K562 (cell line): ENCODE measurements around the gene ABCB10. TPM values are rescaled to one million over a fixed set of nuclear protein-coding genes. Genes with fewer than 3 reads are reported as not detected.

ENCODE experiments used
- ATAC-seq: fragments of 200-7000 bp; cut with Tn5 transposase; 3 replicates; pipeline ENCODE4 v1.9.1; 2020; ENCODE audit warnings: moderate library complexity
- BruUV-seq: library from RNA; stranded (reverse); fragments of 400-500 nt; replicated peaks from 2 replicates; lab custom pipeline; 2021; lab: Mats Ljungman, UMichigan
- CTCF ChIA-PET: fragments of 300-600 bp; formaldehyde crosslinking; extraction: SDS; loops from one replicate; lab custom pipeline; 2021; ENCODE audit warnings: low intra/inter-chr PET ratio; lab: Yijun Ruan, JAX
- POLR2A ChIA-PET: fragments of 300-600, 350-650 bp; sonication (Branson Sonifier 250); formaldehyde crosslinking; extraction: SDS; loops from one replicate; lab custom pipeline; 2021; ENCODE audit warnings: antibody characterized with exemption, inconsistent platforms; lab: Yijun Ruan, JAX
- DNase-seq, 4 experiments: peaks; one replicate each; pipeline versions ENCODE4 v3.0.0 to v3.0.0-alpha.2; 2011 to 2018; ENCODE audit warnings: low spot score in 3 of 4, mixed read lengths in 3 of 4; ENCODE audit errors: extremely low read depth in 1 of 4
- FAIRE-seq: peaks from 2 replicates; lab custom pipeline; 2011; peaks lifted over from hg19 to GRCh38; lab: Jason Lieb, UNC
- H2AFZ ChIP-seq: 2 replicates; pipeline ENCODE4 v1.6.0; 2011; ENCODE audit warnings: low read depth, low read length, control low read depth, inconsistent platforms
- H3K27ac ChIP-seq: fragments of 200-600 bp; 3 replicates; pipeline ENCODE4 v1.8.0; 2011; ENCODE audit warnings: low read depth, mild to moderate bottlenecking, control low read depth, inconsistent platforms, low read length, moderate library complexity, mixed read lengths; ENCODE audit errors: extremely low read depth
- H3K27me3 ChIP-seq, 2 experiments: fragments of 300-600 bp in 1 of 2; 2 replicates in 1 of 2; 3 replicates in 1 of 2; pipeline versions ENCODE4 v1.6.0 to v1.8.0; 2011; ENCODE audit warnings: inconsistent platforms in 2 of 2, low read length in 2 of 2, mild to moderate bottlenecking in 1 of 2, mixed read lengths in 1 of 2, moderate library complexity in 1 of 2; ENCODE audit not compliant: control insufficient read depth in 2 of 2, insufficient read depth in 2 of 2
- H3K36me3 ChIP-seq: fragments of 300-600 bp; 3 replicates; pipeline ENCODE4 v1.8.0; 2011; ENCODE audit warnings: mild to moderate bottlenecking, low read length, inconsistent platforms; ENCODE audit not compliant: control insufficient read depth, insufficient read depth
- H3K4me1 ChIP-seq, 2 experiments: fragments of 200-600 bp in 1 of 2; replicated peaks in 1 of 2; 2 replicates in 1 of 2; 3 replicates in 1 of 2; pipeline versions ENCODE4 v1.5.1 to v1.8.0; 2011; ENCODE audit warnings: inconsistent platforms in 2 of 2, low read length in 2 of 2, mild to moderate bottlenecking in 1 of 2, mixed read lengths in 1 of 2, moderate library complexity in 1 of 2; ENCODE audit not compliant: control insufficient read depth in 2 of 2, insufficient read depth in 2 of 2
- H3K4me2 ChIP-seq: 2 replicates; pipeline ENCODE4 v1.6.1; 2011; ENCODE audit warnings: low read length, control low read depth, inconsistent platforms, mixed read lengths; ENCODE audit not compliant: insufficient read depth
- H3K4me3 ChIP-seq: fragments of 200-600 bp; sonication (generic), shearing (Covaris generic); 2 replicates; pipeline ENCODE4 v1.5.1; 2016; ENCODE audit warnings: control low read depth, inconsistent platforms
- H3K79me2 ChIP-seq: fragments of 200-600 bp; 3 replicates; pipeline ENCODE4 v1.8.0; 2011; ENCODE audit warnings: low read length, inconsistent platforms; ENCODE audit not compliant: control insufficient read depth, insufficient read depth
- H3K9ac ChIP-seq, 2 experiments: 2 replicates each; pipeline versions ENCODE4 v1.6.0 to v1.6.1; 2011; ENCODE audit warnings: low read depth in 2 of 2, low read length in 2 of 2, control low read depth in 1 of 2, inconsistent platforms in 1 of 2, mild to moderate bottlenecking in 1 of 2, mixed read lengths in 1 of 2; ENCODE audit not compliant: insufficient read depth in 1 of 2
- H3K9me1 ChIP-seq: one replicate; pipeline ENCODE4 v1.6.0; 2011; ENCODE audit warnings: inconsistent platforms, mild to moderate bottlenecking, low read length, moderate library complexity; ENCODE audit not compliant: control insufficient read depth, insufficient read depth
- H3K9me3 ChIP-seq: replicated peaks from 2 replicates; pipeline ENCODE4 v1.5.1; 2011; ENCODE audit warnings: low read depth, low read length, inconsistent platforms; ENCODE audit not compliant: control insufficient read depth, insufficient read depth
- H4K20me1 ChIP-seq: replicated peaks from 2 replicates; pipeline ENCODE4 v1.6.1; 2011; ENCODE audit warnings: low read length, inconsistent platforms, mixed read lengths; ENCODE audit not compliant: control insufficient read depth, insufficient read depth
- EWSR1 ChIP-seq: fragments of 450-650 bp; IDR thresholded peaks from 2 replicates; pipeline ENCODE4 v1.6.1; 2018; ENCODE audit warnings: borderline replicate concordance, mild to moderate bottlenecking, low read depth, moderate library complexity; ENCODE audit not compliant: partially characterized antibody
- ILF3 ChIP-seq: fragments of 450-650 bp; IDR thresholded peaks from 2 replicates; pipeline ENCODE4 v1.6.1; 2018; ENCODE audit warnings: antibody characterized with exemption, mild to moderate bottlenecking, moderate library complexity, borderline replicate concordance
- NR1H2 ChIP-seq: sonication (generic); formaldehyde crosslinking; IDR thresholded peaks from 2 replicates; pipeline ENCODE4 v1.4.0; 2020; ENCODE audit warnings: mild to moderate bottlenecking, missing genetic modification reagents
- NR3C1 ChIP-seq: sonication (generic); formaldehyde crosslinking; IDR thresholded peaks from 2 replicates; pipeline ENCODE4 v1.8.1; 2022; ENCODE audit warnings: missing genetic modification reagents
- PPARD ChIP-seq: fragments of 250-450 bp; sonication (Bioruptor Pico); IDR thresholded peaks from 2 replicates; pipeline ENCODE4 v1.8.0; 2022; ENCODE audit warnings: inconsistent platforms, mild to moderate bottlenecking, moderate library complexity
- RAD21 ChIP-seq, 2 experiments: fragments of 250-450 bp in 1 of 2; fragments of 450-650 bp in 1 of 2; sonication (Bioruptor Pico) in 1 of 2; formaldehyde crosslinking in 1 of 2; IDR thresholded peaks in 1 of 2; conservative IDR thresholded peaks in 1 of 2; 2 replicates each; pipeline versions ENCODE4 v1.4.0 to v1.8.0; 2020 to 2022; ENCODE audit warnings: mild to moderate bottlenecking in 2 of 2, moderate library complexity in 1 of 2
- RFX7 ChIP-seq: fragments of 250-450 bp; sonication (Bioruptor Pico); IDR thresholded peaks from 2 replicates; pipeline ENCODE4 v1.5.1; 2021; ENCODE audit warnings: mild to moderate bottlenecking
- THAP7 ChIP-seq: fragments of 250-450 bp; sonication (Bioruptor Pico); IDR thresholded peaks from 2 replicates; pipeline ENCODE4 v1.5.0; 2021
- UBTF ChIP-seq, 2 experiments: IDR thresholded peaks; 2 replicates each; pipeline ENCODE4 v1.6.1; 2012; ENCODE audit warnings: improper control_type of control experiment in 2 of 2, low read depth in 2 of 2, low read length in 2 of 2, borderline replicate concordance in 1 of 2
- WGBS: fragments of 100-300 bp; shearing (Covaris generic); methylation state at CpG from one replicate; pipeline ENCODE4 v1.1.6; 2016; ENCODE audit warnings: low coverage, mixed read lengths; ENCODE audit not compliant: insufficient coverage; ENCODE audit errors: missing lambda C conversion rate; 5-methylcytosine and 5-hydroxymethylcytosine counted together
- in situ Hi-C: fragments of 300-500 bp; cut with MboI; formaldehyde crosslinking; loops from 4 replicates; pipeline ENCODE4 v1.15.0; 2018; ENCODE audit warnings: inconsistent platforms, mixed read lengths
- intact Hi-C: fragments of 100-400 bp; cut with micrococcal nuclease; formaldehyde crosslinking; loops from 2 replicates; pipeline ENCODE4 v1.14.2; 2022
- polyA plus RNA-seq, 8 experiments: library from polyadenylated mRNA; depleted of rRNA in 4 of 8; stranded (reverse) in 5 of 8; unstranded in 3 of 8; fragments of >200 nt; fragmentation: Nextera tagmentation in 2 of 8; fragmentation: Illumina TruSeq in 1 of 8; extraction: Ambion mirVana in 2 of 8; extraction: Trizol in 1 of 8; gene quantifications; 2 replicates each; pipeline versions ENCODE4 v1.2.1 to v1.2.3, GENCODE V29; 2011 to 2014; ENCODE audit warnings: inconsistent platforms in 1 of 8, missing spikeins in 1 of 8
- total RNA-seq, 7 experiments: library from RNA; depleted of rRNA in 6 of 7; stranded (reverse); fragments of >200 nt in 6 of 7; fragmentation: Illumina TruSeq in 2 of 7; extraction: Trizol in 2 of 7; gene quantifications; 2 replicates each; pipeline versions ENCODE4 v1.2.1 to v1.2.3, GENCODE V29; 2011 to 2021; ENCODE audit warnings: low replicate concordance in 1 of 7

Gene ABCB10
- total and polyA plus RNA-seq, 9 of the 15 experiments (the other 6 are each of a cell fraction or from before 2014, with no cell fraction given) = 12.4 to 54.8 (median 36.4) TPM

- TF ChIP-seq EWSR1 (no peak), THAP7 (CRISPR knock-in tag) (no peak)
- TF ChIP-seq, all 486 proteins: peak for 0
- Histone ChIP-seq H3K27me3 (no peaks in the 10 kb centered on the region; a peak in 1 of 5 replicates), H3K4me3 (no peak overlapping the region), H3K36me3 (no peaks in the 10 kb centered on the region), H3K9me1 (no peaks in the 10 kb centered on the region), H2AFZ (peak overlapping the region; percentile 23; the same call in 1 of the 2 replicates), H3K9ac (no peak overlapping the region), H3K27ac (no peak overlapping the region), H3K4me1 (peaks cover 3 to 12% of the 10 kb centered on the region in 2 experiments; a peak in 3 of 5 replicates), H3K4me2 (no peak overlapping the region), H4K20me1 (no peaks in the 10 kb centered on the region), H3K79me2 (peaks cover 2% of the 10 kb centered on the region; the same call in 2 of the 3 replicates), H3K9me3 (no peaks in the 10 kb centered on the region)
- ChIA-PET CTCF (no interaction called here), POLR2A (interaction anchor here (0.9 to 1.6 kb wide), 2 partner anchors 17 to 61 kb away, joined by 3 to 6 read pairs; no protein-coding TSS in a partner anchor)
- 26% methylated on average over 7 of the region's 7 CpGs for WGBS
- in situ Hi-C loops = no loop called here
- intact Hi-C loops = no loop called here
- DNase-seq (no peak), FAIRE-seq (no peak), ATAC-seq (no peak)
- BruUV-seq = no TSS peak
Measured at GRCh38 chr1:229563241-229563640, 4.7 kb upstream of the ABCB10 start.

GRCh38 chr1:229562686-229563085 lies 4.2 kb upstream of the ABCB10 start:
- in situ Hi-C loops (no loop called here), intact Hi-C loops (no loop called here)
- CTCF ChIA-PET = no interaction called here
- POLR2A ChIA-PET = interaction anchor here (1.6 kb wide), 1 partner anchor 61 kb away, joined by 6 read pairs; no protein-coding TSS in a partner anchor
- Histone ChIP-seq H4K20me1 (no peaks in the 10 kb centered on the region), H3K4me1 (peaks cover 3 to 17% of the 10 kb centered on the region in 2 experiments; a peak in 3 of 5 replicates), H3K9ac (no peak overlapping the region), H3K9me1 (no peaks in the 10 kb centered on the region), H3K4me2 (no peak overlapping the region), H3K4me3 (no peak overlapping the region), H3K79me2 (peaks cover 8% of the 10 kb centered on the region), H3K27ac (no peak overlapping the region), H3K36me3 (no peaks in the 10 kb centered on the region), H2AFZ (peak overlapping the region; percentile 23; the same call in 1 of the 2 replicates), H3K9me3 (no peaks in the 10 kb centered on the region), H3K27me3 (no peaks in the 10 kb centered on the region; a peak in 1 of 5 replicates)
- no peak for TF ChIP-seq RFX7
- TF ChIP-seq NR1H2 (CRISPR knock-in tag) = no peak
- no peak for TF ChIP-seq RAD21 (CRISPR knock-in tag; conservative IDR thresholded peaks at IDR 0.05 in 1 of 2, IDR thresholded peaks at IDR 0.05 in 1 of 2)
- no peak for TF ChIP-seq ILF3
- no peak for TF ChIP-seq PPARD (CRISPR knock-in tag)
- no peak for TF ChIP-seq UBTF (IDR thresholded peaks at IDR 0.05; ENCODE audit: borderline replicate concordance in 1 of 2, low read depth in 2 of 2, low read length in 2 of 2)
- no peak for TF ChIP-seq NR3C1 (CRISPR knock-in tag)
- BruUV-seq = no TSS peak
- no peak for FAIRE-seq
- no peak for DNase-seq
- WGBS = 31% methylated on average over 3 of the region's 3 CpGs
- no peak for ATAC-seq
